NK-92 (cell line): ENCODE measurements around the gene TXNIP.
"Not testable (repeated sequence)": the region's sequence is repeated elsewhere in the genome, so short reads cannot be mapped to it uniquely, and the experiment has no call there.

Experiments
- DNase-seq: peaks from one replicate; lab custom pipeline; 2025; ENCODE audit not compliant: unreplicated experiment; lab: John Stamatoyannopoulos, UW

TXNIP gene, protein sequence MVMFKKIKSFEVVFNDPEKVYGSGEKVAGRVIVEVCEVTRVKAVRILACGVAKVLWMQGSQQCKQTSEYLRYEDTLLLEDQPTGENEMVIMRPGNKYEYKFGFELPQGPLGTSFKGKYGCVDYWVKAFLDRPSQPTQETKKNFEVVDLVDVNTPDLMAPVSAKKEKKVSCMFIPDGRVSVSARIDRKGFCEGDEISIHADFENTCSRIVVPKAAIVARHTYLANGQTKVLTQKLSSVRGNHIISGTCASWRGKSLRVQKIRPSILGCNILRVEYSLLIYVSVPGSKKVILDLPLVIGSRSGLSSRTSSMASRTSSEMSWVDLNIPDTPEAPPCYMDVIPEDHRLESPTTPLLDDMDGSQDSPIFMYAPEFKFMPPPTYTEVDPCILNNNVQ

DNA sequence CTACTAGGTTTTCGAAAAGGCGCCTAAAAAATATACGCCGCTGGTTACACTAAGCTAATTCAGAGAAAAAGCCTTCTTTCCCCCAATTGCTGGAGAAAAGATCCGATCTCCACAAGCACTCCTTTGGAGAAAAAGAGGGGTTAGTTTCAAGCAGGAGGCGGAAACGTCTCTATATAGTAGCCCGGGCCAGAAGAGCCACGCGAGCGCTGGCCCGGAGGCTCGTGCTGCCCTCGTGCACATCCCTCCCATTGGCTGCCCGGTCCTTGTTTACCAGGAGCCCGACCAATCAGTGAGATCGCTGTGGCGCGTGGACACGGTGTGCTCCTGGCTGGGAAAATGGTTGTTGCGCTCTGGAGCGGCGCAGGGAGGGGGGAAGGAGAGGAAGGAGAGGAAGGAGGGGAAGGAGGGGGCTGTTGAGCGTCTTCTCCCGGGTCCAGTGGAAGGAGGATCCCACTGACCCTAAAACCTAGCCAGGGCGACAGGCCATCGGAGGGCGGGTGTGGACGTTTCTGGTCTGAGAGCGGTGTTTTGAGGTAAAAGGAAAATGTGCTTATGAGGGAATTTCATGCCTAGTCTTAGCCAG is at the start of gene TXNIP:
Gene TXNIP, minus strand, starts transcription at position 147 of the 583 bp plus-strand sequence. CDS start 313 bp downstream, outside the sequence.
- DNase-seq, result peak; percentile 65

GRCh38 chr1:146039844-146040194 is 43.4 kb upstream of the TXNIP start:
- no peak for DNase-seq

- DNase-seq, result no peak
These were observed 40.7 kb upstream of the TXNIP start for GRCh38 chr1:146036965-146037646.

DNA sequence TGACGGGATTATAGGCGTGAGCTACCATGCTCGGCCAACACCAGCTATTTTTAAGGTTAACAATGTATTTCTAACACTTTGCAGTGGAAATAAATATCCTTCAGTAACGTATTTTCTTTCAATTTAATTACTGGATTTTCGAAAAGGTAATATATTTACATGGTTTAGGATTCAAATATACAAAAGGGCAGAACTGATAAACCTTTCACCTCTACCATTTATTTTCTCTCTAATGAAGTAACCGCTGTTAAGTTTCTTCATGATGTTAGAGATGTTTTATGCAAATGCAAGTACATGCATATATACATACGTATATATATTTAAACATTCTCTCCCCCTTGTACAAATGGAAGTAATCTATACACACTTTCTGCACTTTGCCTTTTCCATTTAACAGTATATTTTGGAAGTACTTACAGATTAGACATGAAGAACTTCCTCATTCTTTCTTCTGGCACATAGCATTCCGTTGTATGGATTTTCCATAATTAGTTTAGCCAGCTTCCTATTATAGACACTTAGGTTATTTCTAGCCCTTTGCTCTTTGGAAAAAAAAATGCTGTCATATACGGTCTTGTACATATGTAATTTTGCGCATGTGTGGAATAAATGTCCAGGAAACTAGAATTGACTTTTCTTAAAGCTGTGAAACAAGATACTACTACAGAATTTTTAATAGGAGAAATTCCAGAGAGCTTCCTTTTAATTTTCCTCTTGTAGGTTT is 40.0 kb upstream of the TXNIP start:
- DNase-seq, result no peak

DNA sequence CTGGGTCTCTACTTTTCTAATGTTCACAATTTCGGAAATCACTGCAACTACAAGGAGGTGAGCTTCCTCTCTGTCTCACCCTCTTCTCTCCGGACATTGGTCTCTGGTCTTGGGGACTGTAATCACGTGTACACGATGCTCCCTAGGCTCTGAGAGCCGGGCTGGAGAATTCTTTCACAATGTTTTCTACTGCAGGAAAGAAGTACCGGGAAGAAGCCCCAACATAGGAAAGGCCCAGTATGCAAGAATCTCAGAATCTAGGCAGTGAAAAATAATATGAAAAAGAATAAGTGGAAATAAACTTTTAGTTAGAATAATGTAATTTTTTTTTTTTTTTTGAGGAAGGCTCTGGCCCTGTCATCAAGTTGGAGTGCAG is 38.7 kb upstream of the TXNIP start:
- no peak for DNase-seq

DNA sequence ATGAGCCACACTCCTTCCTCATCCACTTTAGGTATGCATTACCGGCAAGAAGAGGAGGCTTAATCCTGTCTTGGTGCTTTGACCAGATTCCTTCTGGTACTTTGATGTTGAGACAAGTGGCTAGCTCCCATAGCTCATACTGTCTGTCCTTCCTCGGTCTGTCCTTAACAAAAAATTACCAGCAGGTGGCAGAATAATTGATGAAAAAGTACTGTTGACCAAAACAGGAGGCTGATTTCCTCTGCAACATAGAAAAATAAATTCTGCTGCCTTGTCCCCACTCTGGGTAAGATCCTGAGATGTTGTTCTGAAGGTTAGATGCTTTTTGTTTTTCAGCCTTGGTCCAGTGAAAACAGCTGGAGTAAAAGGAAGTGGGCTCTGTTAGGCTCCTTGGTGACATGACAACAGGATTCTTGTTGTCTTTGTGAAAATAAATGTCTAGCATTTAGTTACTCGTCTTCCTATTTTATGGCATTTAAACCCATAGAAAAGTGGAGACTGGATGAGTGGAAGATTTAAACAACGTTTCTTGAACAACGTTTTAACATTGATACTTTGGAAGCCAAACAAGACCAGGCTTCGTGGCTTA is 36.3 kb upstream of the TXNIP start:
- no peak for DNase-seq

DNA sequence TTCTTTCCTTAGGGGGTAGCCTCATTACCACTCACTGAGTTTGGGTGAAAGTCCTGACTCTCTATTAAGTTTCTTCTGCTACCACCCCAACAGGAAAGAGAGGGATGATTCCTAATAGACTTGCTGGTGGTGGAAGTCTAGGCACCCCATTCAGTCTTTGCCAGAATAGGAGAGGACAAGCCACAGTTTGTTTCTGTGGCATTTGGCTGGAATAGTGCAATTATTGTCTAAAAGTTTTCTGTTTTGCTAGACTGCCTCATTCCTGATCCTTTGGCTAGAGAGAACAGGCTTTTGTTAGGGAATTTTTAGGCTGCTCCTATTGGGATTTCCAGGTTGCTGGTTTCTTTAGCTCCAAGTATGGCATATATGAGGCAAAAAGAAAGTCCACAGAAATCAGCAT is 35.1 kb upstream of the TXNIP start:
- no peak for DNase-seq

GRCh38 chr1:146029117-146029516 is 32.7 kb upstream of the TXNIP start:
- DNase-seq, result no peak

- DNase-seq, result not testable (repeated sequence)
These were observed 30.3 kb upstream of the TXNIP start for GRCh38 chr1:146026650-146027049.

DNA sequence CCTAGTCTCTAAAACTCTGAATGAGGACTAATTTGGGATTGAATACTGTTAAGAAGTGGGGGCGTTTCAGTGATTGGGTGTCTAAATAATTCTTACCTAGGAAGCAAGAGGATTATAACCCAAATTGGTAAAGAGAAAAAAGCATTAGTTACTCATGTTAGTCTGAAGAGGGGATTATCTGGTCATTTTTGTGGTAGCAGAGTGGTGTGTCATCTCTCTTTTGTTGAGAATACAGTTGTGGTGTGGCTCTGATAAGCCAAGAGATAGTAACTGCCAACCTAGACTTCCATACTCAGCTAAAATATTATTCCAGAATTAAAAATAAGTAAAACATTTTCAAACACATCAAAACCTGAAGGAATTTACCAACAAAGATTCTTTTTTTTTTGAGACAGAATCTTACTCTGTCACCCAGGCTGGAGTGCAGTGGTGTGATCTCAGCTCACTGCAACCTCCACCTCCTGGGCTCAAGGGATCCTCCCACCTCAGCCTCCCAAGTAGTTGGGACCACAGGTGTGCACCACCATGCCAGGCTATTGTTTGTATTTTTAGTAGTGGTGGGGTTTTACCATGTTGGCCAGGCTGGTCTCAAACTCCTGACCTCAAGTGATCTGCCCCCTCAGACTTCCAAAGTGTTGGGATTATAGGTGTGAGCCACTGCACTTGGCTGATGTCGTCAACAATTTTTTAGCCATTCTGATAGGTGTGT is 29.6 kb upstream of the TXNIP start:
- DNase-seq, result not testable (repeated sequence)

DNA sequence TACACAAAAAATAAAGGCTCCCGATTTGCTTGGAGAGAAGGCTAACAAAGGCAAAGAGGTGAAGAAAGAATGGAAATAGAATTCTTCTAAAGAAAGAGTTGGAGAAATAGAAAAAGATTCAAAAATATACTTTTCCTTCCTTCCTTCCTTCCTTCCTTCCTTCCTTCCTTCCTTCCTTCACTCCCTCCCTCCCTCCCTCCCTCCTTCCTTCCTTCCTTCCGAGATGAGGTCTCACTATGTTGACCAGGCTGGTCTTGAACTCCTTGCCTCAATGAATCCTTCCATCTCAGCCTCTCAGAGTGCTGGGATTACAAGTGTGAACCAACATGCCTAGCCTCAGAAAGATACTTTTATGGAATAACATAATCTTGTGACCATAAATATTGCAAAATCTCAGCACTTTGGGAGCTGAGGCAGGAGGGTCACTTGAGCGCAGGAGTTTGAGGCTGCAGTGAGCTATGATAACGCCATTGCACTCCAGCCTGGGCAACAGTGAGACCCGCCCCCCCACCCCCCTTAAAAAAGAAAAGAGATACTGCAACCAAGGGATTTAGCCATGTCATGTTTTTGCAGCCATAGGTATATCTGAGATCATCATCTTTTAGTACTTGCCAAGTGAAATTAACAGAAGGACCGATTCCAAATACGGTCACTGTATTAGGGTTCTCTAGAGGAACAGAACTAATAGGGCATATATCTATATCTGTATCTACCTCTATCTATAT is 26.2 kb upstream of the TXNIP start:
- no peak for DNase-seq

GRCh38 chr1:146021622-146022402 is 25.4 kb upstream of the TXNIP start, which contains the start of gene HJV:
HJV (minus strand) TSS chr1:146021735; CDS start chr1:146020231, 1,504 bp downstream.
- DNase-seq, result no peak

GRCh38 chr1:146021050-146021445 is 24.7 kb upstream of the TXNIP start:
- DNase-seq, result no peak

- no peak for DNase-seq
These were observed 24.0 kb upstream of the TXNIP start for GRCh38 chr1:146020058-146021049.

DNA sequence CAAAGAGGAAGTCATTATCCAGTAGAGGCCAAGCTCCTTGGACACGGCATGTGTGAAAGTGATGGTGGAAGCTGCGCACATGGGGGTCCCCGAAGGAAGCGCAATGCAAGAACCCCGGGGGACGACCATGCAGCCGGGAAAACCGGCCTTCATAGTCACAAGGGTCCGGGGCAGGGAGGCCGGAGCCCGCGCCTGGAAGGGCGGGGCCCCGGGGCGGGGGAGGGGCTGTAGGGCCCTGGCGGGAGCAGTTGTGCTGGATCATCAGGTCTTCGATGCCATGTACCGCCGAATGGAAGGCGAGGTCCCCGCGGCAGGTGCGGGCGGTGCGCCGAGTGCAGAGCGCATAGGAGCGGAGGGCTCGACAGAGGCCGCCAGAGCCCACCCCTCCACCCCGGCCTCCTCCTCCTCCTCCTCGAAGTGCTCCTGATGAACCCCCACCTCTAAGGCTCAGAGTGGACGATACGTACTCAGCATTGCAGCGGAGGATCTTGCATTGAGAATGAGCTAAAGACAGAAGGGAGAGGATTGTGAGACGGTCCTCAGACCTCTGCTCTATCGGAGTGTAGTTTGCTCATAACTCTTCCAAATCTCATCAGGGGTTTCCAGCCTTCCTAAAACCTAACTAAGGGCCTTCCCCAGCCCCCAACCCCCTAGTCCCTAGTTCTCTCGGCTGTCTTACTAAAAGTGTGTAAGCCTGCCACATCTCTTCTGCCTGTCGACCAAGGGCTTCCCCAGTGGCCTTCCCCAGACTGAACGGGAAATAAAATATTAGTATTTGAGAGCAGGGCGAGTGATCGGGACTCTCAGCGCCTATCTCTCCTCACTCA is 23.1 kb upstream of the TXNIP start:
- DNase-seq, result no peak

- no peak for DNase-seq
These were observed 20.5 kb upstream of the TXNIP start for GRCh38 chr1:146016891-146017290.

DNA sequence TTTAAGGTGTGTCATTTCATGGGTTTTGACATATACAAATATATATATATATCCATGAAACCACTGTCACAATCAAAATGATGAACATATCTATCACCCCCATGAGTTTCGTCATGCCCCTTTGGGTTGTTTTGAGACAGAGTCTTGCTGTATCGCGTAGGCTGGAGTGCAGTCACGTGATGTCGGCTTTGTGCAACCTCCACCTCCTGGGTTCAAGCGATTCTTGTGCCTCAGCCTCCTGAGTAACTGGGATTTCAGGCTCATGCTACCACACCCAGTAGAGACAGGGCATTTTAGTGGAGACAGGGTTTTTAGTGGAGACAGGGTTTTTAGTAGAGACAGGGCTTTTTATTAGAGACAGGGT is 17.2 kb upstream of the TXNIP start:
- DNase-seq, result no peak
